Measurements from ENCODE around the gene DPP7.

Gene DPP7

DNA sequence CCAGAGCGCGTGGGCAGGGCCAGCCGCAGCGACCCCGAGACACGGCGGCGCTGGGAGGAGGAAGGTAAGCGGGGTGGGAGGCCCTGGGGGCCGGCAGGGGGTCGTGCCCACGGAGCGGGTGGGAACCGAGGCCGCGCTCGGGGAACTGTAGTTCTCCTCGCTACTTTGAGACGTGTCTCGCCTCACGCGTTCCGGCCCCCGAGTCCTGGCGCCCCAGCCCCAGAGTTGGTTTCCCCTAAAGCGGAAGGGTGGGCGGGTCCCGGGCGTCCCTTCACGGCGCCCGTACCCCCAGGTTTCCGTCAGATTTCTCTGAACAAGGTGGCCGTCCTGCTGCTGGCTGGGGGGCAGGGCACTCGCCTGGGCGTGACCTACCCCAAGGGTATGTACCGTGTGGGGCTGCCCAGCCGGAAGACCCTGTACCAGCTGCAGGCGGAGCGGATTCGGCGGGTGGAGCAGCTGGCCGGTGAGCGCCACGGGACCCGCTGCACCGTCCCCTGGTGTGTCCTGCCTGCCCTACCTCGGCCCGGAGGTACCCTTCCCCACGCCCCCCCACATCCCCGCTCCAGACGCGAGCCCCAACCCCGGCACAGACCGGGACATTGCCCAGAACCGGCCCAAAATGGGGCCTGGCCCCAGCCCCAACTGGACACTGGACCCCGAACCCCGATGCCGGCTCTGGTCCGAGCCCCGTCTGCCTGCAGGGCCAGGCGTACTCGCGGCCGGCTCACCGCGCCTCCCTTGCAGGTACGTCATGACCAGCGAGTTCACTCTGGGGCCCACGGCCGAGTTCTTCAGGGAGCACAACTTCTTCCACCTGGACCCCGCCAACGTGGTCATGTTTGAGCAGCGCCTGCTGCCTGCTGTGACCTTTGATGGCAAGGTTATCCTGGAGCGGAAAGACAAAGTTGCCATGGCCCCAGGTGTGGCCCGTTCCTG lies 36.5 kb downstream of the DPP7 start:
- Histone ChIP-seq H3K9me3 (ENCODE audit: insufficient read depth, low read length) (no peaks in the 10 kb centered on the region), H3K4me2 (ENCODE audit: low read length) (peak overlapping the region; percentile 85), H3K27ac (ENCODE audit: low read length) (no peak overlapping the region; the same call in 1 of the 2 replicates), H3K4me3 (ENCODE audit: low read length) (peak overlapping the region; percentile 89), H3K4me1 (ENCODE audit: low read length) (peaks cover 15% of the 10 kb centered on the region), H3K9ac (ENCODE audit: low read length) (peak overlapping the region; percentile 90), H3K36me3 (replicated peaks; ENCODE audit: low read depth, low read length) (peaks cover 38% of the 10 kb centered on the region), H3K79me2 (ENCODE audit: low read length) (peaks cover 10% of the 10 kb centered on the region), H2AFZ (ENCODE audit: low read depth, low read length) (no peak overlapping the region), H3K27me3 (ENCODE audit: low read depth, low read length) (no peaks in the 10 kb centered on the region), H4K20me1 (ENCODE audit: insufficient read depth, low read length) (peaks cover 26% of the 10 kb centered on the region)
- no peak for TF ChIP-seq EZH2phosphoT487 (IDR thresholded peaks at IDR 0.05; ENCODE audit: low read depth)
- TF ChIP-seq, protein P1, sequence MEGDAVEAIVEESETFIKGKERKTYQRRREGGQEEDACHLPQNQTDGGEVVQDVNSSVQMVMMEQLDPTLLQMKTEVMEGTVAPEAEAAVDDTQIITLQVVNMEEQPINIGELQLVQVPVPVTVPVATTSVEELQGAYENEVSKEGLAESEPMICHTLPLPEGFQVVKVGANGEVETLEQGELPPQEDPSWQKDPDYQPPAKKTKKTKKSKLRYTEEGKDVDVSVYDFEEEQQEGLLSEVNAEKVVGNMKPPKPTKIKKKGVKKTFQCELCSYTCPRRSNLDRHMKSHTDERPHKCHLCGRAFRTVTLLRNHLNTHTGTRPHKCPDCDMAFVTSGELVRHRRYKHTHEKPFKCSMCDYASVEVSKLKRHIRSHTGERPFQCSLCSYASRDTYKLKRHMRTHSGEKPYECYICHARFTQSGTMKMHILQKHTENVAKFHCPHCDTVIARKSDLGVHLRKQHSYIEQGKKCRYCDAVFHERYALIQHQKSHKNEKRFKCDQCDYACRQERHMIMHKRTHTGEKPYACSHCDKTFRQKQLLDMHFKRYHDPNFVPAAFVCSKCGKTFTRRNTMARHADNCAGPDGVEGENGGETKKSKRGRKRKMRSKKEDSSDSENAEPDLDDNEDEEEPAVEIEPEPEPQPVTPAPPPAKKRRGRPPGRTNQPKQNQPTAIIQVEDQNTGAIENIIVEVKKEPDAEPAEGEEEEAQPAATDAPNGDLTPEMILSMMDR (IDR thresholded peaks at IDR 0.05; ENCODE audit: low read depth, low read length): no peak

DNA sequence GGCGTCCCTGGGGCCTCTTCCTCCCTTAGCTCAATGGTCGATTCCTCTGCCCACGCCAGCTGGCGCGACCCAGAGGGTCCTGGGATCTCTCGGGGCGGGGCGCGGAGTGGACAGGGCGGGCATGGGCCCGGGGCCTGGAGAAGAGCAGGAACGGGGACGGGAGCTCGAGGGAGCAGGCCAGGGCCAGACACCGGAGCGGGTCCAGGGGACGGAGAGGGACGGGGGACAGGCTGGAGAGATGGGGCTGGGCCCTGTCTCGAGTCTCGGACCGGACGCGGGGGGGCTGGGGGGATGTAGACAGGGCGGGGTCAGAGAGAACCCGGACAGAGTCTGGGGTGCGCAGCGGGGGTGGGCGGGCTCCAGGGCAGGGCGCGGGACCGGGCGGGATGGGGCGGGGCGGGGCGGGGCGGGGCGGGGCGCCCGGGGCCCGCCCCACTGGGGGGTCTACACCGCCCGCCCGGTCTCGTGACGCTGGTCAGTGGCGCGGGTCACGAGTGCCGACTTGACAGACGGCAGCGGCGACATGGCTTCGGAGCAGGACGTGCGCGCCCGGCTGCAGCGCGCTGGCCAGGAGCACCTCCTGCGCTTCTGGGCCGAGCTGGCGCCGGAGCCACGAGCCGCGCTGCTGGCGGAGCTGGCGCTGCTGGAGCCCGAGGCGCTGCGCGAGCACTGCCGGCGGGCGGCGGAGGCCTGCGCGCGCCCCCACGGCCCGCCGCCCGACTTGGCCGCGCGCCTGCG lies 37.4 kb downstream of the DPP7 start, which contains the start of gene UAP1L1:
UAP1L1 (plus strand) TSS at position 508 of the 738 bp plus-strand sequence; CDS start at position 524, 16 bp downstream.
- Histone ChIP-seq H2AFZ (ENCODE audit: low read depth, low read length) (peak within 1 kb of the TSS; percentile 88; the same call in 1 of the 2 replicates), H4K20me1 (ENCODE audit: insufficient read depth, low read length) (peaks cover 24% of the 10 kb centered on the region), H3K27ac (ENCODE audit: low read length) (no peak within 1 kb of the TSS; the same call in 1 of the 2 replicates), H3K36me3 (replicated peaks; ENCODE audit: low read depth, low read length) (peaks cover 32% of the 10 kb centered on the region), H3K4me2 (ENCODE audit: low read length) (peak within 1 kb of the TSS; percentile 98), H3K27me3 (ENCODE audit: low read depth, low read length) (no peaks in the 10 kb centered on the region), H3K9ac (ENCODE audit: low read length) (peak within 1 kb of the TSS; percentile 90), H3K9me3 (ENCODE audit: insufficient read depth, low read length) (no peaks in the 10 kb centered on the region), H3K79me2 (ENCODE audit: low read length) (peaks cover 10% of the 10 kb centered on the region), H3K4me1 (ENCODE audit: low read length) (peaks cover 12% of the 10 kb centered on the region), H3K4me3 (ENCODE audit: low read length) (peak within 1 kb of the TSS; percentile 89)
- no peak for TF ChIP-seq EZH2phosphoT487 (IDR thresholded peaks at IDR 0.05; ENCODE audit: low read depth)
- TF ChIP-seq, protein P1 (IDR thresholded peaks at IDR 0.05; ENCODE audit: low read depth, low read length): no peak

DNA sequence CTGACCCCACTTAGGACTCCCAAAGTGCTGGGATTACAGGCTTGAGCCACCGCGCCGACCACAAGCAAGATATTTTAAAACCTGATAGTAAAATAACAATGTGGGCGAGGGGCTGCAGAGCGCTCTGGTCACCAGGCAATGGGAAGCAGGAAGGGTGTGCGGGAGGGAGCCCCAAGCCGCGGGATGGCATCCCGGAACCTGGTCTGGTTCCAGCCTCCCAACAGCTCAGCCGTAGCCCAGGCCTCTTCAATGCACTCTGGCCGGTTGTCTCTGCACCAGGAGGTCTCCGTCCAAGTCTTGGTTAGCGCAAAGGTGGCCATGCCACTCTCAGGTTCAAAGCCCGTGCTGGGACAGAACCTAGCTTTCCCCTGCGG lies 37.9 kb downstream of the DPP7 start:
- Histone ChIP-seq H3K79me2 (ENCODE audit: low read length) (peaks cover 10% of the 10 kb centered on the region), H3K9me3 (ENCODE audit: insufficient read depth, low read length) (no peaks in the 10 kb centered on the region), H3K9ac (ENCODE audit: low read length) (peak overlapping the region; percentile 75), H3K4me1 (ENCODE audit: low read length) (peaks cover 12% of the 10 kb centered on the region), H2AFZ (ENCODE audit: low read depth, low read length) (peak overlapping the region; percentile 88; the same call in 1 of the 2 replicates), H3K4me2 (ENCODE audit: low read length) (peak overlapping the region; percentile 98), H4K20me1 (ENCODE audit: insufficient read depth, low read length) (peaks cover 21% of the 10 kb centered on the region), H3K36me3 (replicated peaks; ENCODE audit: low read depth, low read length) (peaks cover 28% of the 10 kb centered on the region), H3K27me3 (ENCODE audit: low read depth, low read length) (no peaks in the 10 kb centered on the region), H3K27ac (ENCODE audit: low read length) (no peak overlapping the region), H3K4me3 (ENCODE audit: low read length) (peak overlapping the region; percentile 89)
- TF ChIP-seq EZH2phosphoT487 (IDR thresholded peaks at IDR 0.05; ENCODE audit: low read depth): no peak
- TF ChIP-seq, protein P1 (IDR thresholded peaks at IDR 0.05; ENCODE audit: low read depth, low read length): no peak
